Esophagus squamous epithelium (tissue), 5 donors: ENCODE data around the gene LAMC3. TPM values are rescaled to one million over a fixed set of nuclear protein-coding genes. Genes with fewer than 3 reads are reported as not detected.

ENCODE experiments used
- DNase-seq: peaks from one replicate; lab custom pipeline; 2025; lab: John Stamatoyannopoulos, UW
- H3K27ac ChIP-seq, 4 donors: fragments of 200-600 bp; sonication (generic); one replicate each; pipeline ENCODE4 v1.5.1; 2016 to 2019; ENCODE audit warnings: mild to moderate bottlenecking in 1 of 4
- H3K27me3 ChIP-seq, 4 donors: fragments of 200-600 bp; sonication (generic); 1 replicate in 3 of 4; 2 replicates in 1 of 4; pipeline versions ENCODE4 v1.5.1 to v1.6.0; 2017 to 2021; ENCODE audit warnings: antibody characterized with exemption in 1 of 4
- H3K36me3 ChIP-seq, 3 donors: fragments of 200-600 bp; sonication (generic); one replicate each; pipeline ENCODE4 v1.5.1; 2016 to 2019
- H3K4me1 ChIP-seq, 3 donors: fragments of 200-600 bp; sonication (generic); one replicate each; pipeline ENCODE4 v1.5.1; 2017 to 2019
- H3K4me3 ChIP-seq, 4 donors: fragments of 200-600 bp; sonication (generic); 1 replicate in 3 of 4; 2 replicates in 1 of 4; pipeline ENCODE4 v1.5.1; 2016 to 2019; ENCODE audit warnings: mild to moderate bottlenecking in 2 of 4, moderate library complexity in 1 of 4
- H3K9me3 ChIP-seq, 3 donors: fragments of 200-600 bp; sonication (generic); one replicate each; pipeline ENCODE4 v1.5.1; 2016 to 2019
- CTCF ChIP-seq, 6 experiments: fragments of 450-650 bp in 4 of 6; fragments of 200-600 bp in 2 of 6; sonication (generic) in 2 of 6; IDR thresholded peaks; one replicate each; pipeline ENCODE4 v1.5.1; 2016 to 2019; ENCODE audit warnings: antibody characterized with exemption in 6 of 6, mild to moderate bottlenecking in 4 of 6, moderate library complexity in 4 of 6
- POLR2A ChIP-seq, 4 donors: fragments of 450-650 bp; IDR thresholded peaks; one replicate each; pipeline ENCODE4 v1.6.1; 2017; ENCODE audit warnings: antibody characterized with exemption in 4 of 4, mild to moderate bottlenecking in 4 of 4, moderate library complexity in 3 of 4
- WGBS, 2 donors: methylation state at CpG; one replicate each; pipeline ENCODE4 v1.1.5; 2018; 5-methylcytosine and 5-hydroxymethylcytosine counted together
- intact Hi-C: fragments of 100-400 bp; cut with DNase I; formaldehyde crosslinking; loops from one replicate; pipeline ENCODE4 v1.15.0; 2022
- total RNA-seq, 4 donors: library from RNA; depleted of rRNA; stranded (reverse); fragments of >200 nt; gene quantifications; one replicate each; pipeline ENCODE4 v1.1.0, GENCODE V29; 2016
- donor health status: DM: yes; HTN: yes; CAD: no.

LAMC3 gene
- total RNA-seq, 4 donors from 2014 or later: 0.53 to 4.6 (median 2.7) TPM

GRCh38 chr9:131094015-131094414 lies 85.0 kb downstream of the LAMC3 start:
- H3K27ac ChIP-seq: peak overlapping the region; percentile 1 to 68 (median 59)
- intact Hi-C loops: no loop called here
- 77 to 85% methylated on average over 3 to 4 of the region's 5 CpGs for WGBS, 2 donors

GRCh38 chr9:131094622-131095021 lies 85.6 kb downstream of the LAMC3 start:
- peaks cover 6 to 72% (median 23%) of the 10 kb centered on the region in 3 donors for H3K4me1 ChIP-seq
- H3K4me3 ChIP-seq: no peak overlapping the region
- TF ChIP-seq CTCF (IDR thresholded peaks at IDR 0.05) (no peak), POLR2A (IDR thresholded peaks at IDR 0.05) (no peak)
- H3K27ac ChIP-seq: peak overlapping the region; percentile 1 to 78 (median 71)
- 49% methylated on average over 3 of the region's 12 CpGs; no CpG with 5 or more reads in 1 of the 2 donors for WGBS, 2 donors
- no peaks in the 10 kb centered on the region for H3K9me3 ChIP-seq
- intact Hi-C loops: no loop called here
- peaks cover 0 to 66% (median 0%) of the 10 kb centered on the region in 4 donors for H3K27me3 ChIP-seq
- DNase-seq: no peak
- no peaks in the 10 kb centered on the region for H3K36me3 ChIP-seq

More at GRCh38 chr9:131094015-131094414, 85.0 kb downstream of the LAMC3 start:
- no peak for DNase-seq
- no peaks in the 10 kb centered on the region for H3K36me3 ChIP-seq
- peaks cover 6 to 69% (median 23%) of the 10 kb centered on the region in 3 donors for H3K4me1 ChIP-seq
- no peaks in the 10 kb centered on the region for H3K9me3 ChIP-seq
- TF ChIP-seq CTCF (IDR thresholded peaks at IDR 0.05) (no peak), POLR2A (IDR thresholded peaks at IDR 0.05) (no peak)
- H3K4me3 ChIP-seq: no peak overlapping the region
- peaks cover 0 to 66% (median 0%) of the 10 kb centered on the region in 4 donors for H3K27me3 ChIP-seq

DNA sequence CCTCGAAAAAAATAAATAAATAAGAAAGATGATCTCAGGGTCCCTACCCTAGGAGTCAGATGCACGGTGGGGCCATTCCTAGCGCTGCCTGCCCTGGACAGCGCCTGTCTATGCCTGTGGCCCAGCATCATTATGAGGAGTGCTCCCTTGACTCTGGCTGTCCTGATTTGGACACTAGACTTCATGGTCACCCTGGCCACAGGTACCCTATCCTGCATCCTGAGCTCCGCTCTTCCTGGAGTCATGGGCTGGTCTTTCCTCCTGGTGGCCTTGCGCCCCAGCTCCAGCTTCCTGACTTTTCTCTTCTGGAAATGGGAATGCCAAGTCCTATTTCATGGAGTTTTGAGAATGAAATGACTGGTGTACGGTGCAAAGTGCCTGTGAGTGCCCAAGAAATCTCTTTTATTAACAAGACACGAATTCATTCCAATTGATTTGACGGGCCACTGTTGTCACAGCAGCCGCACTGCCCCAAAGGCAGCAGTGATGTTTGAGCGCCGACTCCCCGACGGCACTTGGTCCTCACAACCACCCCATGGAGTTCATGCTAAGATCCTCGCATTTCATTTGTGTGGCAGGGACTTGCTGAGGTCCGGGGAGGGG lies 86.8 kb downstream of the LAMC3 start:
- intact Hi-C loops: no loop called here
- Histone ChIP-seq H3K27ac (peak overlapping the region; percentile 66 to 78 (median 71)), H3K27me3 (peaks cover 0 to 66% (median 0%) of the 10 kb centered on the region in 4 donors), H3K4me1 (peaks cover 6 to 72% (median 23%) of the 10 kb centered on the region in 3 donors), H3K36me3 (no peaks in the 10 kb centered on the region), H3K4me3 (peak overlapping the region; percentile 55 to 73 (median 64)), H3K9me3 (no peaks in the 10 kb centered on the region)
- DNase-seq: no peak
- no peak for TF ChIP-seq POLR2A (IDR thresholded peaks at IDR 0.05)
- no peak for TF ChIP-seq CTCF (IDR thresholded peaks at IDR 0.05)
- 36 to 72% methylated on average over 7 to 12 of the region's 16 CpGs for WGBS, 2 donors

- DNase-seq: no peak
- TF ChIP-seq POLR2A (IDR thresholded peaks at IDR 0.05): no peak
- peak in 1 of 6 experiments; percentile 23 for TF ChIP-seq CTCF (IDR thresholded peaks at IDR 0.05)
- Histone ChIP-seq H3K27ac (peak within 1 kb of the TSS; percentile 66 to 78 (median 71)), H3K4me1 (peaks cover 6 to 76% (median 23%) of the 10 kb centered on the region in 3 donors), H3K36me3 (no peaks in the 10 kb centered on the region), H3K27me3 (peaks cover 0 to 66% (median 0%) of the 10 kb centered on the region in 4 donors), H3K4me3 (peak within 1 kb of the TSS; percentile 55 to 73 (median 64)), H3K9me3 (no peaks in the 10 kb centered on the region)
- 0% methylated on average over 1 of the region's 99 CpGs; no CpG with 5 or more reads in 1 of the 2 donors for WGBS, 2 donors
- intact Hi-C loops: no loop called here
Observed at GRCh38 chr9:131096269-131097125, 87.5 kb downstream of the LAMC3 start, which contains the start of gene AIF1L. AIF1L (plus strand) TSS chr9:131096531; CDS start chr9:131096630, 99 bp downstream.
